Left lung (tissue), 10 donors: Measurements from ENCODE around the gene B4GALNT4. TPM values are rescaled to one million over a fixed set of nuclear protein-coding genes. Genes with fewer than 3 reads are reported as not detected.

Experiments
- ATAC-seq: fragments of 200-7000 bp; cut with Tn5 transposase; one replicate; pipeline ENCODE4 v1.9.1; 2020; ENCODE audit warnings: moderate library complexity
- DNase-seq, 4 donors: peaks; one replicate each; pipeline ENCODE4 v3.0.0-alpha.2; 2013 to 2020
- H3K27ac ChIP-seq, 2 donors: fragments of 200-600 bp; sonication (generic) in 1 of 2; one replicate each; pipeline versions ENCODE4 v1.5.0 to v1.8.0; 2020 to 2021
- H3K27me3 ChIP-seq, 2 donors: fragments of 200-600 bp; sonication (generic) in 1 of 2; one replicate each; pipeline versions ENCODE4 v1.5.0 to v1.8.0; 2020 to 2021
- H3K36me3 ChIP-seq, 2 donors: fragments of 200-600 bp; sonication (generic) in 1 of 2; one replicate each; pipeline versions ENCODE4 v1.5.0 to v1.8.0; 2020 to 2021
- H3K4me1 ChIP-seq, 2 donors: fragments of 200-600 bp; one replicate each; pipeline ENCODE4 v1.8.0; 2021
- H3K4me3 ChIP-seq, 2 donors: fragments of 200-600 bp; sonication (generic) in 1 of 2; one replicate each; pipeline versions ENCODE4 v1.5.0 to v1.8.0; 2020 to 2021; ENCODE audit warnings: mild to moderate bottlenecking in 1 of 2
- H3K9me3 ChIP-seq, 2 donors: fragments of 200-600 bp; sonication (generic) in 1 of 2; one replicate each; pipeline versions ENCODE4 v1.5.0 to v1.8.0; 2020 to 2021
- CTCF ChIP-seq, 2 donors: fragments of 200-600 bp; sonication (generic) in 1 of 2; IDR thresholded peaks; one replicate each; pipeline versions ENCODE4 v1.5.0 to v1.8.0; 2021; ENCODE audit warnings: antibody characterized with exemption in 2 of 2
- intact Hi-C, 2 donors: fragments of 100-400 bp; cut with DNase I; formaldehyde crosslinking; loops; one replicate each; pipeline versions ENCODE4 v1.11.2 to v1.14.2; 2022
- polyA plus RNA-seq, 6 donors: library from polyadenylated mRNA; unstranded; fragments of 120-200 nt; gene quantifications; one replicate each; pipeline ENCODE4 v1.2.1, GENCODE V29; 2013; ENCODE audit not compliant: insufficient read length in 6 of 6
- total RNA-seq, 2 donors: library from RNA; stranded (reverse); fragmentation: NEBNext Ultra II Directional; extraction: Animal tissue kit (Norgen Biotek cat#: 25700); gene quantifications; one replicate each; pipeline ENCODE4 v1.2.1, GENCODE V29; 2021
- donor health status: DM: no; HTN: yes; CAD: no.
- donor health status: DM: no; HTN: no; CAD: no.

B4GALNT4 gene
- total and polyA plus RNA-seq, 8 donors, result 1.4 to 78.7 (median 52.4) TPM

GRCh38 chr11:391117-392017 is 22.1 kb downstream of the B4GALNT4 start:
- TF ChIP-seq CTCF (IDR thresholded peaks at IDR 0.05), result no peak
- Histone ChIP-seq H3K4me1 (peaks cover 0 to 6% of the 10 kb centered on the region in 2 donors), H3K27ac (no peak overlapping the region), H3K9me3 (peaks cover 0 to 10% of the 10 kb centered on the region in 2 donors), H3K4me3 (no peak overlapping the region), H3K36me3 (no peaks in the 10 kb centered on the region), H3K27me3 (peaks cover 0 to 5% of the 10 kb centered on the region in 2 donors)
- intact Hi-C loops, result no loop called here
- ATAC-seq, result no peak
- DNase-seq, result no peak

DNA sequence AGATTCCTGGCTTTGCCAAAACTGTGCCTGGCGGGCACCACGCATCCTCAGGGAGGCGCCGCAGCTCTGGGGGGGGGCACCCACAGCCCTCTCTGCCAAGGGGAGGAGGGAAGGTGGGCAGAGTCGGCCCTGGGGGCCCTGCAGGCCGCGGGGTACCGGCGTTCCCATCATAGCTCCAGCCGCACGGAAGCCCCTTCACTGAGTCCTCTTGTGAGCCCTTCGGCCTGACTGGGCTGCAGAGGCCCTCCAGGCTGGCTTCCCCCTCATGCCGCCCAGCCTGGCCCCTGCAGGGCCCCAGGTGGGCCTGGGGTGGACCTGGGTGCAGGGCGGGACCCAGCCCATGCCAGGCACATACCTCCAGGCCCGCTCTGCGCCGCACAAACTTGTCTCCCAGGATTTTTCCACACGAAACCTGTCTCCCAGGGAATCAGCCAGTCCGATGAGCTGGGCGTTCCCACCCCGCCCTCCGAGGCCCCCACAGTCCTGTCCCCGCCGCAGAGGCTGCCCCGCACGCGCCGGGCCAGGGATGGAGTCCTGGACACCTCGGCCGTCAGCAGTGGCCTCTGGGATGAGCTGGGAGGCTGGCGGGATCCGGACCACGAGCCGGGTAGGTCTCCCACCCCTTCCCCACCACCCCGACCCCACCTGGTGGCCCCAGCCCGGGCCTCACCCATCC is 22.9 kb downstream of the B4GALNT4 start:
- H3K27ac ChIP-seq, result no peak overlapping the region
- H3K4me1 ChIP-seq, result peaks cover 0 to 10% of the 10 kb centered on the region in 2 donors
- ATAC-seq (no peak), DNase-seq (no peak)
- no peaks in the 10 kb centered on the region for H3K36me3 ChIP-seq
- peaks cover 0 to 13% of the 10 kb centered on the region in 2 donors for H3K27me3 ChIP-seq
- H3K4me3 ChIP-seq, result no peak overlapping the region
- no peak for TF ChIP-seq CTCF (IDR thresholded peaks at IDR 0.05)
- intact Hi-C loops, result no loop called here
- H3K9me3 ChIP-seq, result peaks cover 0 to 4% of the 10 kb centered on the region in 2 donors

DNA sequence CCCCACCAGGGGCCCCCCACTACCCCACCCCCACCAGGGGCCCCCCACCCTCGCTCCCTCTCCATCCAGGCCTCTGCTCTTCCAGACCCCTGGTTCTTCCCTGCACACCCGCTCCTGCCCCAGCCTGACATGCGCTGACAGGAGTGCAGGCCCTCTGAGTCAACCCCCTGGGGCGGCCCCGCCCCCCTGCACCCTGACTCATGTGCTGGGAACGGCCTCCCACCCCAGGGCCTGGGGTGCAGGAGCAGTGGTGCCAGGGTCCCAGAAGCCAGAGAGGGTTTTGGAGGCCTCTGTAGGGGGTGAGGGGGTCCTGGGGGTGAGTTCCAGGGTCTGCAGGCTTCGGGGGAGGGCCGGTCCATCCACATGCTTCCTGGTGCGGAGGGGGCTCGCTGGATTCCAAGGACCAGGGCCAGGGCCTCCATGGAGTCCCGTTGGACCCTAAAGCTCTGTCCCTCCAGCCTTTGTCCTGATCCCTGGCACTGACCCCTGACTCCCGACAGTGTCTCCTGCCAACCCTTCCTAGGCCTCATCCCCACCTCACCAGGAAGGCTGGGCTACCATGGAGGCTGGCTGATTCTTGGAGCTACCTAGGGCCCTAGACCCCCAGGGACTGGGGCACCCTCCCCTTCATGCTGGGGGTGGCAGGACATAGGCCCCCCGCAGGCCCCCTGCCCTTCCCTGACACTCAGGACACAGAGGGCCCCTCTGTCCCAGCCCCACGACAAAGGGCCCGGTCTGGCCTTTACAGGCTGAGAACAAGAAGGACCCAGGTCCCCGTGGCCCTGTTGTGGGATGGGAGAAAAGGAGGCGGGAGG is 24.1 kb downstream of the B4GALNT4 start:
- Histone ChIP-seq H3K9me3 (no peaks in the 10 kb centered on the region), H3K4me1 (peaks cover 0 to 13% of the 10 kb centered on the region in 2 donors), H3K27ac (peak overlapping the region in 1 of 2 donors; percentile 39), H3K27me3 (peaks cover 0 to 13% of the 10 kb centered on the region in 2 donors), H3K4me3 (no peak overlapping the region), H3K36me3 (no peaks in the 10 kb centered on the region)
- peak; percentile 8 for ATAC-seq
- TF ChIP-seq CTCF (IDR thresholded peaks at IDR 0.05), result no peak
- DNase-seq, result no peak
- intact Hi-C loops, result no loop called here

- H3K4me3 ChIP-seq, result peak within 1 kb of the TSS; percentile 16 to 45
- no peaks in the 10 kb centered on the region for H3K9me3 ChIP-seq
- peak within 1 kb of the TSS; percentile 48 to 67 for H3K27ac ChIP-seq
- ATAC-seq, result peak; percentile 92
- peaks cover 0 to 13% of the 10 kb centered on the region in 2 donors for H3K4me1 ChIP-seq
- no peaks in the 10 kb centered on the region for H3K36me3 ChIP-seq
- DNase-seq, result peak in 3 of 4 donors; percentile 75 to 94 (median 87)
- intact Hi-C loops, result no loop called here
- peaks cover 0 to 13% of the 10 kb centered on the region in 2 donors for H3K27me3 ChIP-seq
- no peak for TF ChIP-seq CTCF (IDR thresholded peaks at IDR 0.05)
These were observed 24.9 kb downstream of the B4GALNT4 start, which contains the start of gene PKP3 for GRCh38 chr11:394034-394857. Gene PKP3, plus strand, starts transcription at chr11:394209. Its CDS starts 84 bp downstream, at chr11:394293.
